Activated effector memory CD4-positive, alpha-beta T cell treated with Interleukin-2 at 50 U/mL for 16 hours (primary cell): ENCODE data around the gene SLC5A1.
A peak's percentile ranks its signal among the peaks of the same experiment; 100 is the strongest.
"Not testable (repeated sequence)": the region's sequence is repeated elsewhere in the genome, so short reads cannot be mapped to it uniquely, and the experiment has no call there.

ENCODE experiments used
- DNase-seq: peaks from one replicate; pipeline ENCODE4 v3.0.0-alpha.2; 2020

SLC5A1 gene

GRCh38 chr22:32097881-32098499 lies 54.9 kb downstream of the SLC5A1 start:
- DNase-seq, result no peak

GRCh38 chr22:32100711-32101110 lies 57.6 kb downstream of the SLC5A1 start:
- no peak for DNase-seq

- DNase-seq, result no peak
Measured at GRCh38 chr22:32103658-32104315, 60.7 kb downstream of the SLC5A1 start.

DNA sequence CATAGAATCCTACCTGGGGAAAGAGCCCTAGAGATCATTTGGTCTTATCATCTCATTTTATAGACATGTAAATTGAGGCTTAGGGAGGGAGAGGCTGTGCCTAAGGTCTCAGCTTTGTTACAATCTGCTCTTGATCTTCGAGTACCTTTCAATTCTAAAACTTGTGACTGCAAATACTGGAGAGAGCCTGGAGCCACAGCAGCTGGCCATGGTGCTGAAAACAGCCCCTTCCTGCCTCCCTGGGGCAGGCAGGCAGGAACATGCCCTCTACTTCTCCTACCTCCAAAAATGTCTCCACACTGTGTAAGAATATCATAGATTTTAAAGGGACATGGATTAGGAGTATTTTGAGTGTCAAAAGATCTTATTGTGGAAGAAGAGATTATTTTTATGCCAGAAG lies 63.9 kb downstream of the SLC5A1 start:
- no peak for DNase-seq

- DNase-seq, result no peak
Measured at GRCh38 chr22:32112380-32112779, 69.3 kb downstream of the SLC5A1 start.

- no peak for DNase-seq
Measured at GRCh38 chr22:32119568-32120235, 76.6 kb downstream of the SLC5A1 start.

GRCh38 chr22:32120603-32121002 lies 77.5 kb downstream of the SLC5A1 start:
- DNase-seq, result no peak

- no peak for DNase-seq
Measured at GRCh38 chr22:32122899-32123298, 79.8 kb downstream of the SLC5A1 start.

GRCh38 chr22:32123657-32124056 lies 80.6 kb downstream of the SLC5A1 start:
- no peak for DNase-seq

DNA sequence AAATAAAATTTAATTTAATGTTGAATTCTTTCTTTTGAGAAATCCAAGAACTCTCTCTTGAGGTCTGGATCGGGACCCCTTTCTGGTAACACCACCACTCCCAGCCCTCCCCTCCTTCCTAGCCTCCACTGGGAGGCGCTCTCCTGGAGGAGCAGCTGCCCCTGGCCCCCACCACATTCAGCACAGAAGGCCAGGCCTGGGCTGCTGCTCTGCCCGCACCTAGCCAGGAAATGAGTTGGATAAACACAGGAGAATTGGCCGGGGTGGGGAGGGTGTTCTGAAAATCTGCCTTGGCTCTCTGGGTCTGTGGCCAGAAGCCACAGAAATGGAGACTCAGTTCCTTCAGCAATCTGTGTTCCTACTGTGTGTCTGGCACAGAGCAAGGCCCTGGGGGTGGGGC lies 84.8 kb downstream of the SLC5A1 start:
- no peak for DNase-seq

- DNase-seq, result no peak
Measured at GRCh38 chr22:32130464-32130863, 87.4 kb downstream of the SLC5A1 start.

DNA sequence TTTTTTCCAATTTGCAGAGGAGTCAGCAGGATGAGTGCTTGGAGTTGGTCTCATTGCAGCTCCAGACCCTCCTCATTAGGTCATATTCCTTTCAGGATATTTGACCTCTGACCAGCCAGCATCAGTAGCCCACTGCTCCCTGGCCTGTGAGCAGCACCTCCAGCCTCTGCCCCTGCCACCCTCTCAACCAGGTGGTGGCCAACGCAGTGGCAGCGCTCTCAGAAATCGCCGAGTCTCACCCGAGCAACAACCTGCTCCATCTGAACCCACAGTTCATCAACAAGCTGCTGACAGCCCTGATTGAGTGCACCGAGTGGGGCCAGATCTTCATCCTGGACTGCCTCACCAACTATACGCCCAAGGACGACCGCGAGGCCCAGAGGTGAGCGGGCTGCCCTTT lies 89.1 kb downstream of the SLC5A1 start:
- no peak for DNase-seq

- DNase-seq, result no peak
Measured at GRCh38 chr22:32132783-32133182, 89.7 kb downstream of the SLC5A1 start.

DNA sequence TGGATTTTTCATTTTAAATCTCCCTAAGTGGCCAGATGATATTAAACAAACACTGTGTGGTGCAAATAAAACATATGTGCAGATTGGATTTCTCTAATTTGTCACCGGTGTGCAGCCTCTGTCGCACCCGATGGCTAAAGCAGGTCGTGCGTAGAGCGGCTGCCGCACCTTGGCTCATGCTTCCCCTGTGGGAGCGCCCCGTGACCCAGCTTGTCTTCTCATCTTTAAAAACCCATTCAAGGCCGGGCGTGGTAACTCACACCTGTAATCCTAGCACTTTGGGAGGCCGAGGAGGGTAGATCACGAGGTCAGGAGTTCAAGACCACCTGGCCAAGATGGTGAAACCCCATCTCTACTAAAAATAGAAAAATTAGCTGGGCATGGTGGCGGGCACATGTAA lies 91.7 kb downstream of the SLC5A1 start:
- not testable (repeated sequence) for DNase-seq

DNA sequence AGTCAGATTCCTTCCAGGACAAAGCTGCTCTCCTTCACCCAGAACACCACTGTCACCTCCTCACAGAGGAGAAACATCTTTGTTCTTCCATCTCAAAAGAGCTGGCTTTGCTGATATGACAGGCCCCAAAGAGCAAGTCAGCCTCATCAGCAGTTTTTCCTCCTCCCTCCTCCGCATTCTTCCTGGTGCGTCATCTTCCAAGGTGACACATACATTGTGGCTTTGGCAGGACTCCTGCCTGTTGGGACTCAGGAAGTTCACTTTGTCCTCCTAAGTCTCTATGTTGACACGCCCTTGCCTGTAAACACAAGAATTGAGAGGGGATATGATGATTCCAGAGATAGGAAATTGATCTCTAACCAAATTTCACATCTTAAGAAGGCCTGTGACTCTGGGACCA lies 92.9 kb downstream of the SLC5A1 start:
- not testable (repeated sequence) for DNase-seq

DNA sequence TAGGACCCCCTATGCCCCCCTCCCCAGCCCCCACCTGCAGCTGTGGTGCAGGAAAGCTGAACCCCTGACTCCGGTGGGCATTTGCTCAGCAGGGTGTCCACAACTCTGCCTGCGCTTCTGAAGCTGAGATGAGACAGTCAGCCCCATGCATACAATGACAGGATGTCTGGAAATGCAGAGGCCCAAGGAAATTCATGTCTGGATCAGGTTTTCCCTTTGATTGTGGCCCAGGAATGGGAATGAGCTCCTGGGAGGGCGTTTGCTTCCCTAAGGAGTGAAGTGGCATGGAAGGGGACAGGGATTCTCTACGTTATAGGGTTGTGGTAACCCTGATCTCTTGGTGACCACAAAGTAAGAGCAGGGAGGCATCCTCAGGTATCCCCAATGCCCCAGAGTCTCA lies 93.8 kb downstream of the SLC5A1 start:
- not testable (repeated sequence) for DNase-seq

- peak; percentile 39 for DNase-seq
Measured at GRCh38 chr22:32137731-32138324, 94.8 kb downstream of the SLC5A1 start.

GRCh38 chr22:32138576-32138975 lies 95.5 kb downstream of the SLC5A1 start:
- not testable (repeated sequence) for DNase-seq

GRCh38 chr22:32140688-32141087 lies 97.6 kb downstream of the SLC5A1 start:
- not testable (repeated sequence) for DNase-seq

GRCh38 chr22:32142600-32142999 lies 99.5 kb downstream of the SLC5A1 start:
- DNase-seq, result no peak

GRCh38 chr22:32144496-32145274 lies 101.6 kb downstream of the SLC5A1 start:
- no peak for DNase-seq

DNA sequence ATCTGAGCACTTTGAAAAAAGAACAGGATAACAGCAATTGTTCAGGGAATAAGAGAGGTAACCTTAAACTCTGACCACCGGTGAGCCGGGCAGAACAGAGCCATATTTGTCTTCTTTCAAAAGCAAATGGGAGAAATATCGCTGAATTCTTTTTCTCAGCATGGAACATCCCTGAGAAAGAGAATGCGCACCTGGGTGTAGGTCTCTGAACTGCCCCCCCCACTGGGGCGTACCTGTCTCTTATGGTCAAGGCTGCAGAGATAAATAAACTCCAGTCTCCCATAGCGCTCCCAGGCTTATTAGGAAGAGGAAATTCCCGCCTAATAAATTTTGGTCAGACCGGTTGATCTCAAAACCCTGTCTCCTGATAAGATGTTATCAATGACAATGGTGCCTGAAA lies 104.1 kb downstream of the SLC5A1 start:
- not testable (repeated sequence) for DNase-seq

DNA sequence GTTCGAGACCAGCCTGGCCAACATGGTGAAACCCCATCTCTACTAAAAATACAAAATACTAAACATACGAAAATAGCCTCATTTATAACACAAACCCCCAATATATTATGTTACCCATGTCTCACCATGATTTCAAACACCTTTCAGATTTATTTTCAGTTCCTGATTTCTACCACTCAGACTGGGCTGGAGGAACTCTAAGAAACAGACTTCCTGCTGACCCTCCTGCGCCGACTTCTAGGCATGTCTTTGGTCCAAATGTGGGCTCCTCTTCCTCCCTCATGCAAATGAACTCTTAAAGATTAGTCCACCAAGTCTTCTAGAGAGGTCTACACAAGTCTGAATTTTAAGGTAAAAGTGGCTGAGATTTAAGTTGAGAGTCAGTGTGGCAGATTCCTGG lies 105.3 kb downstream of the SLC5A1 start:
- DNase-seq, result not testable (repeated sequence)
